Endodermal cell (in vitro differentiated cells): ENCODE data around the gene SEMA3A. TPM values are rescaled to one million over a fixed set of nuclear protein-coding genes. Genes with fewer than 3 reads are reported as not detected.
A peak's percentile ranks its signal among the peaks of the same experiment; 100 is the strongest.

Experiments used
- DNase-seq: peaks from one replicate; pipeline ENCODE4 v3.0.0-alpha.2; 2017
- H3K27ac ChIP-seq: 2 replicates; pipeline ENCODE4 v1.5.1; 2013; ENCODE audit warnings: mild to moderate bottlenecking, low read depth, low read length, moderate library complexity
- H3K27me3 ChIP-seq: 2 replicates; pipeline ENCODE4 v1.6.1; 2013; ENCODE audit warnings: mild to moderate bottlenecking, low read length, moderate library complexity; ENCODE audit not compliant: insufficient read depth, control insufficient read depth, poor library complexity, severe bottlenecking
- H3K36me3 ChIP-seq: 2 replicates; pipeline ENCODE4 v1.7.0; 2013; ENCODE audit warnings: mild to moderate bottlenecking, low read length, moderate library complexity; ENCODE audit not compliant: control insufficient read depth, insufficient read depth
- H3K4me1 ChIP-seq: one replicate; pipeline ENCODE4 v1.7.0; 2013; ENCODE audit warnings: low read length; ENCODE audit not compliant: control insufficient read depth, insufficient read depth
- H3K4me3 ChIP-seq: 2 replicates; pipeline ENCODE4 v1.5.1; 2013; ENCODE audit warnings: mild to moderate bottlenecking, low read length, moderate library complexity
- H3K9ac ChIP-seq: 2 replicates; pipeline ENCODE4 v1.6.1; 2013; ENCODE audit warnings: mild to moderate bottlenecking, low read length, moderate library complexity; ENCODE audit not compliant: poor library complexity, severe bottlenecking; ENCODE audit errors: extremely low read depth
- H3K9me3 ChIP-seq: 2 replicates; pipeline ENCODE4 v1.6.1; 2013; ENCODE audit warnings: mild to moderate bottlenecking, low read length, moderate library complexity; ENCODE audit not compliant: control insufficient read depth
- H3K27ac Mint-ChIP-seq: 2 replicates; pipeline ENCODE4 v1.8.0; 2020; ENCODE audit warnings: mixed read lengths
- H3K27me3 Mint-ChIP-seq: 2 replicates; pipeline ENCODE4 v1.8.0; 2021; ENCODE audit warnings: mild to moderate bottlenecking, mixed read lengths; ENCODE audit not compliant: insufficient read depth
- H3K36me3 Mint-ChIP-seq: 2 replicates; pipeline ENCODE4 v1.8.0; 2020; ENCODE audit warnings: low read depth, mixed read lengths
- H3K4me1 Mint-ChIP-seq: 2 replicates; pipeline ENCODE4 v1.8.0; 2020; ENCODE audit warnings: mixed read lengths
- H3K4me3 Mint-ChIP-seq: 2 replicates; pipeline ENCODE4 v1.8.0; 2020; ENCODE audit warnings: mild to moderate bottlenecking, moderate library complexity, mixed read lengths
- H3K9me3 Mint-ChIP-seq: 2 replicates; pipeline ENCODE4 v1.8.0; 2020; ENCODE audit warnings: mild to moderate bottlenecking, mixed read lengths
- WGBS, 2 experiments: methylation state at CpG; one replicate each; pipeline versions ENCODE4 v1.1.5 to v1.1.7; 2013; ENCODE audit warnings: missing lambda C conversion rate in 2 of 2, mixed read lengths in 1 of 2; ENCODE audit not compliant: insufficient coverage in 1 of 2, insufficient read length in 1 of 2; 5-methylcytosine and 5-hydroxymethylcytosine counted together
- total RNA-seq, 2 donors: library from RNA; stranded (reverse); fragmentation: NEBNext Ultra II Directional in 1 of 2; extraction: Animal tissue kit (Norgen Biotek cat#: 25700) in 1 of 2; gene quantifications; 2 replicates in 1 of 2; 3 replicates in 1 of 2; pipeline ENCODE4 v1.2.1, GENCODE V29; 2021
- TF ChIP-seq, protein P1 (sequence below): fragments of 200-600 bp; sonication (generic); conservative IDR thresholded peaks from 2 replicates; pipeline ENCODE4 v1.5.0; 2021; ENCODE audit warnings: antibody characterized with exemption, mild to moderate bottlenecking

Gene SEMA3A
- total RNA-seq, 2 donors from 2014 or later = 43.5 to 72.8 TPM

DNA sequence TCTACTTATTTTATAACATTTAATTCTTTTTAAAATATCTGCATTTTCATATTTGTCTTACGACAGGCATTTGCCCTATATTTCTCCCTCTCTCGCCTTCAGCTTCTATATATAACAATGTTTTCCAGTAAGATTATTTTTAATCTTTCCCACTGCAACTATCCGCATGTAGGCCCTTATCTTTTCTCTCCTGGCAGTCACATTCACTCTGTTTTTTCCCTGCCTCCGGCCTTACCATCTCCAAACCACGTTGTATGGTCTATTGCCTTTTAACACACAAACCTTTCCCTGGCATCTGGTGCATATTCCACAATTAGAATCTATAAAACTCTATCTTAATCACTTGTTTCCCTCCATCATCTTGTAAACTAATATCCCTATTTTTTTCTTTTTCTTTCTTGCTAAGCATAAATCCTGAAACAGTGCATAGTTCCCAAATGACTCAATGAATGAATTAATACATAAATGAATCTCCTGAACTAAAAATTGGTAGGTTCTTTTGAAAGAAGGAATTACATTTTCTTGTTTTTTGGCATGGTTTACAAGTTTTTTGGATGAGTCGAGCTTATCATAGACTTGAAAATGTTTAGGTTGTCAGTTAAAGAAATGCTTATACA is 173.2 kb downstream of the SEMA3A start:
- TF ChIP-seq, protein P1, sequence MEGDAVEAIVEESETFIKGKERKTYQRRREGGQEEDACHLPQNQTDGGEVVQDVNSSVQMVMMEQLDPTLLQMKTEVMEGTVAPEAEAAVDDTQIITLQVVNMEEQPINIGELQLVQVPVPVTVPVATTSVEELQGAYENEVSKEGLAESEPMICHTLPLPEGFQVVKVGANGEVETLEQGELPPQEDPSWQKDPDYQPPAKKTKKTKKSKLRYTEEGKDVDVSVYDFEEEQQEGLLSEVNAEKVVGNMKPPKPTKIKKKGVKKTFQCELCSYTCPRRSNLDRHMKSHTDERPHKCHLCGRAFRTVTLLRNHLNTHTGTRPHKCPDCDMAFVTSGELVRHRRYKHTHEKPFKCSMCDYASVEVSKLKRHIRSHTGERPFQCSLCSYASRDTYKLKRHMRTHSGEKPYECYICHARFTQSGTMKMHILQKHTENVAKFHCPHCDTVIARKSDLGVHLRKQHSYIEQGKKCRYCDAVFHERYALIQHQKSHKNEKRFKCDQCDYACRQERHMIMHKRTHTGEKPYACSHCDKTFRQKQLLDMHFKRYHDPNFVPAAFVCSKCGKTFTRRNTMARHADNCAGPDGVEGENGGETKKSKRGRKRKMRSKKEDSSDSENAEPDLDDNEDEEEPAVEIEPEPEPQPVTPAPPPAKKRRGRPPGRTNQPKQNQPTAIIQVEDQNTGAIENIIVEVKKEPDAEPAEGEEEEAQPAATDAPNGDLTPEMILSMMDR = no peak
- H3K27me3 ChIP-seq = no peaks in the 10 kb centered on the region
- no peak overlapping the region for H3K4me3 ChIP-seq
- peaks cover 3% of the 10 kb centered on the region for H3K4me1 ChIP-seq
- Mint-ChIP-seq H3K4me3 (no peak overlapping the region), H3K36me3 (peaks cover 23% of the 10 kb centered on the region), H3K27ac (no peak overlapping the region), H3K4me1 (peaks cover 12% of the 10 kb centered on the region), H3K9me3 (no peaks in the 10 kb centered on the region), H3K27me3 (no peaks in the 10 kb centered on the region)
- H3K27ac ChIP-seq = no peak overlapping the region
- H3K9ac ChIP-seq = no peak overlapping the region
- no peak for DNase-seq
- peaks cover 14% of the 10 kb centered on the region for H3K36me3 ChIP-seq
- peaks cover 12% of the 10 kb centered on the region for H3K9me3 ChIP-seq
- 91 to 92% methylated on average over 5 to 6 of the region's 6 CpGs for WGBS, 2 experiments

DNA sequence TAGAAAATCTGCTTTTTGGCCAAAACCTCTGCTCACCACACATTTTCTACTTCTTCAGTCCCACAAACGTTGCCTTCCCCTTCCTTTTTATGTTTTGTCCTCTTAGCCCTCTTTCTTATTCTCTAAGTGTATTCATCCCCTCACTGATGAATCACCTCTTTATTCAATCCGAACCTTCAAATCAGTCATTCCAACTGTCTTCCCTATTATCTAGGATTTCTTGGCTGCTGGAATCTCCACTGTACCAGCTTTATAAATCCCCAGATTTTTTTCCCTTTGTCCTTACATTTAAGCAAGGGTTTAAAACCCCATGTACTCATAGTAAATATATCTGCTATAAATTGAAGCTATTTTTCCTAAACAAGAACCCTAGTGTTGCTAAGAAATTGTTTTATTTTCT is 176.9 kb downstream of the SEMA3A start:
- Histone ChIP-seq H3K4me3 (no peak overlapping the region), H3K4me1 (no peaks in the 10 kb centered on the region), H3K9ac (no peak overlapping the region), H3K27me3 (no peaks in the 10 kb centered on the region), H3K27ac (peak overlapping the region; percentile 22), H3K36me3 (peaks cover 13% of the 10 kb centered on the region), H3K9me3 (no peaks in the 10 kb centered on the region)
- peaks cover 2% of the 10 kb centered on the region for H3K4me1 Mint-ChIP-seq
- no peaks in the 10 kb centered on the region for H3K9me3 Mint-ChIP-seq
- no peak for DNase-seq
- peaks cover 7% of the 10 kb centered on the region for H3K36me3 Mint-ChIP-seq
- H3K27ac Mint-ChIP-seq = no peak overlapping the region
- no peaks in the 10 kb centered on the region for H3K27me3 Mint-ChIP-seq
- TF ChIP-seq, protein P1 = no peak
- no peak overlapping the region for H3K4me3 Mint-ChIP-seq
- WGBS, 2 experiments = 35 to 73% methylated on average over 2 of the region's 2 CpGs

DNA sequence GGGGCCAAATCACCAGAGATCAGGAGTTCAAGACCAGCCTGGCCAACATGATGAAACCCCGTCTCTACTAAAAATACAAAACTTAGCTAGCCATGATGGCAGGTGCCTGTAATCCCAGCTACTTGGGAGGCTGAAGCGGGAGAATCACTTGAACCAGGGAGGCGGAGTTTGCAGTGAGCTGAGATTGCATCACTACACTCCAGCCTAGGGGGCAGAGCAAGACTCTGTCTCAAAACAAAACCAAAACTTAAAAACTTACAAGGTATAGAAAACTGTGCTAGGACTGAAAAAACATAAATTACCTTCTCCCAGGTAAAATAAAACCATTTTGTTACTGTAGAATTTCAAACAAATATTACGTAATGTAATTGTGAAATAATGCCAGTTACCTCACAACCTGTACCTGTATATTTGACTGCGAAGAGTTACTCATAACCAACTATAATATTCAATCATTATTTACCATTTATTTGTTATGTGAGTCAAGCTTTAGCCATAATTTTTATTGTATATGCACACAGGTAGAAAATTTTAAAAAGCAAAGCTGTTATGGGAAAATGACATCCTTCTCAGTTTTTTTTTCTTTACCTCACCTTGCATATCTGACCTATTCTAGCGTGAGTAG is 180.9 kb downstream of the SEMA3A start:
- Mint-ChIP-seq H3K9me3 (no peaks in the 10 kb centered on the region), H3K36me3 (peaks cover 18% of the 10 kb centered on the region), H3K27me3 (no peaks in the 10 kb centered on the region), H3K4me1 (peaks cover 7% of the 10 kb centered on the region), H3K27ac (no peak overlapping the region), H3K4me3 (no peak overlapping the region)
- H3K27me3 ChIP-seq = no peaks in the 10 kb centered on the region
- H3K4me3 ChIP-seq = no peak overlapping the region
- H3K36me3 ChIP-seq = peaks cover 33% of the 10 kb centered on the region
- TF ChIP-seq, protein P1 = peak; percentile 14
- no peaks in the 10 kb centered on the region for H3K9me3 ChIP-seq
- DNase-seq = peak; percentile 40
- H3K27ac ChIP-seq = no peak overlapping the region
- H3K4me1 ChIP-seq = no peaks in the 10 kb centered on the region
- no peak overlapping the region for H3K9ac ChIP-seq
- 95 to 100% methylated on average over 1 to 6 of the region's 6 CpGs for WGBS, 2 experiments
